GM19328 (cell line): Measurements from ENCODE around the gene PPP2R2B.

Experiments
- ATAC-seq: cut with Tn5 transposase; IDR thresholded peaks from one replicate; pipeline ENCODE4 v1.9.1; 2021; ENCODE audit warnings: mild to moderate bottlenecking, moderate library complexity; ENCODE audit not compliant: unreplicated experiment

Gene PPP2R2B

GRCh38 chr5:146878476-146879172, at the start of gene PPP2R2B:
Gene PPP2R2B (minus strand): TSS chr5:146878757.
- ATAC-seq, result no peak

- no peak for ATAC-seq
Observed at GRCh38 chr5:146924132-146924531, 45.6 kb upstream of the PPP2R2B start.

- no peak for ATAC-seq
Observed at GRCh38 chr5:146921225-146921624, 42.7 kb upstream of the PPP2R2B start.

GRCh38 chr5:146920351-146920881, 41.9 kb upstream of the PPP2R2B start:
- ATAC-seq, result no peak

- no peak for ATAC-seq
Observed at GRCh38 chr5:146919304-146919703, 40.7 kb upstream of the PPP2R2B start.

- no peak for ATAC-seq
Observed at GRCh38 chr5:146917931-146918330, 39.4 kb upstream of the PPP2R2B start.

- no peak for ATAC-seq
Observed at GRCh38 chr5:146912874-146913273, 34.3 kb upstream of the PPP2R2B start.

GRCh38 chr5:146910239-146910638, 31.7 kb upstream of the PPP2R2B start:
- no peak for ATAC-seq

GRCh38 chr5:146909255-146910068, 30.9 kb upstream of the PPP2R2B start:
- ATAC-seq, result no peak

- no peak for ATAC-seq
Observed at GRCh38 chr5:146906803-146907202, 28.2 kb upstream of the PPP2R2B start.

- ATAC-seq, result no peak
Observed at GRCh38 chr5:146904890-146905289, 26.3 kb upstream of the PPP2R2B start.

- ATAC-seq, result no peak
Observed at GRCh38 chr5:146903789-146904188, 25.2 kb upstream of the PPP2R2B start.

GRCh38 chr5:146902471-146902870, 23.9 kb upstream of the PPP2R2B start:
- no peak for ATAC-seq

- no peak for ATAC-seq
Observed at GRCh38 chr5:146897061-146897460, 18.5 kb upstream of the PPP2R2B start.

GRCh38 chr5:146894753-146895521, 16.4 kb upstream of the PPP2R2B start:
- ATAC-seq, result no peak

- ATAC-seq, result no peak
Observed at GRCh38 chr5:146893991-146894390, 15.4 kb upstream of the PPP2R2B start.

- no peak for ATAC-seq
Observed at GRCh38 chr5:146892231-146892630, 13.7 kb upstream of the PPP2R2B start.

GRCh38 chr5:146891511-146891910, 13.0 kb upstream of the PPP2R2B start:
- no peak for ATAC-seq

GRCh38 chr5:146890731-146891440, 12.3 kb upstream of the PPP2R2B start:
- ATAC-seq, result no peak

GRCh38 chr5:146890066-146890465, 11.5 kb upstream of the PPP2R2B start:
- no peak for ATAC-seq

- no peak for ATAC-seq
Observed at GRCh38 chr5:146889169-146889568, 10.6 kb upstream of the PPP2R2B start.
